Activated CD4-positive, CD25-positive, alpha-beta regulatory T cell treated with anti-CD3 and anti-CD28 coated beads, Interleukin-2, amount 50 U/mL, for 16 hours (primary cell): Measurements from ENCODE around the gene STUB1.
A peak's percentile ranks its signal among the peaks of the same experiment; 100 is the strongest.
"Not testable (repeated sequence)": the region's sequence is repeated elsewhere in the genome, so short reads cannot be mapped to it uniquely, and the experiment has no call there.

Source experiments
- DNase-seq: peaks from one replicate; pipeline ENCODE4 v3.0.0-alpha.2; 2020; ENCODE audit warnings: low read depth, low spot score

STUB1 gene

GRCh38 chr16:711548-712320 is 31.5 kb downstream of the STUB1 start:
- no peak for DNase-seq

GRCh38 chr16:712740-713250 is 32.6 kb downstream of the STUB1 start:
- not testable (repeated sequence) for DNase-seq

- no peak for DNase-seq
Observed at GRCh38 chr16:714079-714478, 33.9 kb downstream of the STUB1 start.

GRCh38 chr16:714558-715476 is 34.6 kb downstream of the STUB1 start, which contains the start of gene METRN:
TSS of gene METRN (plus strand) at chr16:715118. CDS start at chr16:715290, 172 bp downstream.
- DNase-seq, result peak; percentile 77

- no peak for DNase-seq
Observed at GRCh38 chr16:715477-716199, 35.4 kb downstream of the STUB1 start.

GRCh38 chr16:716200-716568 is 36.0 kb downstream of the STUB1 start:
- DNase-seq, result no peak

- DNase-seq, result no peak
Observed at GRCh38 chr16:716768-717325, 36.6 kb downstream of the STUB1 start.

- DNase-seq, result no peak
Observed at GRCh38 chr16:717450-718245, 37.4 kb downstream of the STUB1 start.

GRCh38 chr16:718389-718788 is 38.2 kb downstream of the STUB1 start:
- no peak for DNase-seq

GRCh38 chr16:718922-719321 is 38.7 kb downstream of the STUB1 start:
- DNase-seq, result no peak

GRCh38 chr16:719815-720446 is 39.7 kb downstream of the STUB1 start:
- no peak for DNase-seq

- DNase-seq, result no peak
Observed at GRCh38 chr16:720447-720989, 40.3 kb downstream of the STUB1 start.

- DNase-seq, result peak; percentile 44
Observed at GRCh38 chr16:720990-721764, 41.0 kb downstream of the STUB1 start, which contains the start of gene ANTKMT. TSS of gene ANTKMT (plus strand) at chr16:721146. CDS start at chr16:721275, 129 bp downstream.

GRCh38 chr16:721765-722540 is 41.7 kb downstream of the STUB1 start:
- no peak for DNase-seq

- no peak for DNase-seq
Observed at GRCh38 chr16:722835-723633, 42.8 kb downstream of the STUB1 start.

GRCh38 chr16:723695-724094 is 43.5 kb downstream of the STUB1 start:
- no peak for DNase-seq
